IMR-90 (cell line): Measurements from ENCODE around the gene CNST.

Source experiments
- CEBPB ChIP-seq: IDR thresholded peaks from 2 replicates; pipeline ENCODE4 v1.6.1; 2012; ENCODE audit warnings: low read depth, low read length, improper control_type of control experiment
- CTCF ChIP-seq: conservative IDR thresholded peaks from 2 replicates; pipeline ENCODE4 v1.5.1; 2012; ENCODE audit warnings: mild to moderate bottlenecking, low read depth, low read length, improper control_type of control experiment
- POLR2A ChIP-seq: IDR thresholded peaks from 2 replicates; pipeline ENCODE4 v1.6.1; 2012; ENCODE audit warnings: mild to moderate bottlenecking, low read depth, low read length
- RCOR1 ChIP-seq: IDR thresholded peaks from 2 replicates; pipeline ENCODE4 v1.6.1; 2012; ENCODE audit warnings: mild to moderate bottlenecking, low read length, improper control_type of control experiment; ENCODE audit not compliant: insufficient replicate concordance

GRCh38 chr1:246678816-246679793 lies 112.8 kb downstream of the CNST start:
- TF ChIP-seq RCOR1 = no peak
- no peak for TF ChIP-seq CEBPB
- TF ChIP-seq CTCF = no peak
- no peak for TF ChIP-seq POLR2A
